ENCODE data around the gene PAM.
"Not testable (repeated sequence)": the region's sequence is repeated elsewhere in the genome, so short reads cannot be mapped to it uniquely, and the experiment has no call there.

The PAM gene

DNA sequence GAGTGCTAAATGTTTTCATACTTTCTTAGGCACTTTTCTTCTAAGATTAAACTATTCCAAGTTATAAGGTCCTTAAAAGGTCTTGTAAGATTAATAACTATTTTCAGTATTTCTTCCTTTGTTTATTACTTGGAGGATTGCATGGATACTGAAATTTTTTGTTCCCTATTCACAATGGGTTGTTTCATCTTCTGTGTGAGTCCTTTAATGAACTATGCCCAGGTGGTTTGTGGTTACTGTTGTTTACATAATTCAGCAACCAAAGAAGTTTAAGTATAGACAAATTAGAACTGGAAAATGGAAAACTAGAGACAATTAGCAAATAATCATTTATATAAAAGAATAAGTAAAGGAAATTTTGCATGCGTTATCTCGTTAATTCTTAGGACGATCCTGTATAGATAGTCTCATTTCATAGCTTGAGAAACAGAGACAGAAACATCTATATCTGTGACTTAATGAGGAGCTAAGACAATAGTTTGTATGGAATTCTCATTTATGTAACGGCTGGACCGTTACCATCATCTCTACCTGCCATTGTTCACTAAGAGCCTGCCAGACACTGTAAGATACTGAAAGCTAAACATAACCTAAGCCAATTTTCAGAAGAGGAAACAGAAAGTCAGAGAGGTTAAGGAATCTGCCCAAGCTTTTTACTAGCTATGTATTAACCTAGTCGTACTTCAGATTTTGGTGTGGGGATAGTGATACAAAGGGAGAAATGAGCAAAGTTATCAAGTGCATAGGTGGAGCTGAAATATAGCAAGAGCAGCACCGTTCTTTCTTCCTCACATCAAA lies 148.2 kb downstream of the PAM start:
- Mint-ChIP-seq H3K9me3 (no peaks in the 10 kb centered on the region), H3K4me1 (ENCODE audit: low read depth) (no peaks in the 10 kb centered on the region), H3K4me3 (no peak overlapping the region), H3K36me3 (ENCODE audit: low read depth) (no peaks in the 10 kb centered on the region), H3K27me3 (no peaks in the 10 kb centered on the region), H3K27ac (no peak overlapping the region)
- intact Hi-C loops (cut with micrococcal nuclease) = no loop called here

- no peak overlapping the region for H3K27ac Mint-ChIP-seq
These were observed 150.0 kb downstream of the PAM start for GRCh38 chr5:102905056-102905455.

DNA sequence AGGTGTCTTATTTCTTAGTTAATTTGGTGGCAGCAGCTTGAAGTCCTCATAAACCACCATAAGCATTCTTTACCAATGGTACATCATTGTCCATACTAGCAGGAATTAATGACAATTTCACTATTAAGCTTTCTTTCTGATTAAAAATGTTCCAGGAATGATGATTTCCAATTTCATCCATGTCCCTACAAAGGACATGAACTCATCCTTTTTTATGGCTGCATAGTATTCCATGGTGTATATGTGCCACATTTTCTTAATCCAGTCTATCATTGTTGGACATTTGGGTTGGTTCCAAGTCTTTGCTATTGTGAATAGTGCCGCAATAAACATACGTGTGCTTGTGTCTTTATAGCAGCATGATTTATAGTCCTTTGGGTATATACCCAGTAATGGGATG lies 152.0 kb downstream of the PAM start:
- H3K9me3 Mint-ChIP-seq; H3K27ac Mint-ChIP-seq; H3K36me3 Mint-ChIP-seq (ENCODE audit: low read depth); H3K4me3 Mint-ChIP-seq; H3K27me3 Mint-ChIP-seq; H3K4me1 Mint-ChIP-seq (ENCODE audit: low read depth); intact Hi-C loops (cut with micrococcal nuclease): not testable (repeated sequence)

More at GRCh38 chr5:102905056-102905455, 150.0 kb downstream of the PAM start:
- no peaks in the 10 kb centered on the region for H3K27me3 Mint-ChIP-seq
- intact Hi-C loops (cut with micrococcal nuclease) = no loop called here
- H3K4me3 Mint-ChIP-seq = no peak overlapping the region
- no peaks in the 10 kb centered on the region for H3K36me3 Mint-ChIP-seq (ENCODE audit: low read depth)
- no peaks in the 10 kb centered on the region for H3K9me3 Mint-ChIP-seq
- H3K4me1 Mint-ChIP-seq (ENCODE audit: low read depth) = no peaks in the 10 kb centered on the region

DNA sequence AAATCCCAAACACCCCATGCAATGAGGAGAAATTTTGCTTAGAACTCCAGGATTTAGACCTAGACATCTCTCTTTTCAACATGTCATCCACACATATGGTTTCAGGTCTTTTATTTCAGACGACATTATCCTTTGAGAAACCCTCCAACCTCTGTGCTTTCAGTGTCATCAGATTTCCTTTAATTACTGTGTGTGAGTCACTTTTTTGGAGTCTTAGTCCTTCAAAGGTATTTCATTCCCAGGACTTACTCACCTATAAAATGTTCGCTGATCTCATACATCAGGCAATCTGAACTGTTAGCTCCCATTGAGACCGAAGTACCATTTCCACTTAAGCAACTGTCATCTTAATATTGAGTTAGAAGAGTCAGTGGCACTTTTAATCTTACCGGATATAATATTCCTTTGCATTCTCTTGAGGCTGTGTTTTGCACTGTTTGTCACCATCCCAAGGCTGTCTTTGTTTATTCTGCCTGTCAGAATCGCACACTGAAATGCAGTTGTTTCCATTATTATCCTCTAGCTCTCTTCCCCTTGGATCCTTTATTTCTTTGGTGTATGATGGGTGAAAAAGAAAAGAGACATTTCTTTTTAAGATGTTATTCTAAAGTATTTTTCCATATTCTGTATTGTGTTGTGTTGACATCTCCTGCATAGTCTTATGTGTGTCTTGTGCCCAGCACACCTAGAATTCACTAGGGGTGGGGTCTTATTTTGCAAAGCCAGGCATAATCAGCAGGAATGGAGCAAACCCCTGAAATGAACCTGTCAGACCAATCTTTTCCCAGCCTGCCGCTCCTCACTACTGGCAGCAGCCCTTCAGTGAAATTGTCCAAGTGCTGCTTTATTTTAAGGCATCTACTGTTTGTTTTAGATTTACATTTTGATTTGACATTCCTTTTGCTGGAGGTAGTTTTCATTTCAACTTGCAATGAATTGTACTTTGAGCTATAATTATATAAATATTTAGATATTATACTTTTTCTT lies 155.4 kb downstream of the PAM start:
- Mint-ChIP-seq H3K4me3 (no peak overlapping the region), H3K27ac (no peak overlapping the region), H3K27me3 (no peaks in the 10 kb centered on the region), H3K9me3 (no peaks in the 10 kb centered on the region), H3K4me1 (ENCODE audit: low read depth) (no peaks in the 10 kb centered on the region), H3K36me3 (ENCODE audit: low read depth) (no peaks in the 10 kb centered on the region)
- intact Hi-C loops (cut with micrococcal nuclease) = no loop called here

DNA sequence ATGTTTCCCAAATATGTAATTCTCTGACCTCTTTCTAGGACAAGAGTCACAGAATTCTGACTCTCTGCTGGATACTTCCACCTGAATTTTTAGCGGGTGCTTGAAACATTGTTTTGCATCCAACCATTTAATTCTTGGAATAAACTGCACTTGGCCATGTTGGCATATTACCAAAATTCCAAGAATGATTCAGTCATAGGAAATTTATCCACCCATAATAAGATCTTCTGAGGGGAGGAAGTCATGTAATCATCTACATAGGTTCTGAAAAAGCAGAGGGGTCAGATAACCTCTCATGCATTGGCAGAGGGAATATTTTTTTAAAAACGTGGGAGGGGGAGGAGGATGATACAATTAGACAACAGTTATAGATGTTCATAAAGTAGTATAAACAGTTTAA lies 156.9 kb downstream of the PAM start:
- intact Hi-C loops (cut with micrococcal nuclease) = no loop called here
- H3K4me1 Mint-ChIP-seq (ENCODE audit: low read depth) = no peaks in the 10 kb centered on the region

DNA sequence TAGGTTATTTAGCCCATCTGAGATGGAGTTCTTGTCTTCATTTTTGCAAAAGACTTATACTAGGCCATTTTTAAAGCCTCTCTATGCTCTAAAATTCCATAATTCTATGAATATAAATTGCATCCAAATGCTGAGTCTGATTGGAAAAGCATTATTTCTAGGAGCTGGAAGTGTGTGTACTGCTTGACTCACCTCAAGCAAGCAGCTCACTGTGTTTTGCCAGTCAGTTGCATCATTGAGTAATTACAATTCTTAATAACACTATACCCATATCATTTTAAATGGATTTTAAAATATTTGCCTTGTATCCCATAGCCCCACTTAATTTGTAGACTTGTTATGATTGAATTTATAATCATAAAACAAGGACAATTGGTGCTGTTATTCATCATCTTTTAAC lies 161.0 kb downstream of the PAM start:
- Mint-ChIP-seq H3K27ac (no peak overlapping the region), H3K4me3 (no peak overlapping the region), H3K27me3 (no peaks in the 10 kb centered on the region), H3K36me3 (ENCODE audit: low read depth) (no peaks in the 10 kb centered on the region), H3K9me3 (no peaks in the 10 kb centered on the region), H3K4me1 (ENCODE audit: low read depth) (no peaks in the 10 kb centered on the region)
- intact Hi-C loops (cut with micrococcal nuclease) = loop anchor here (5.0 kb wide), 1 partner anchor 44 kb away; no protein-coding TSS in a partner anchor

More for the DNA sequence above, 156.9 kb downstream of the PAM start:
- H3K36me3 Mint-ChIP-seq (ENCODE audit: low read depth) = no peaks in the 10 kb centered on the region
- no peak overlapping the region for H3K27ac Mint-ChIP-seq
- no peaks in the 10 kb centered on the region for H3K9me3 Mint-ChIP-seq
- H3K27me3 Mint-ChIP-seq = no peaks in the 10 kb centered on the region
- no peak overlapping the region for H3K4me3 Mint-ChIP-seq

- Mint-ChIP-seq H3K27ac (no peak overlapping the region), H3K36me3 (ENCODE audit: low read depth) (no peaks in the 10 kb centered on the region)
These were observed 164.0 kb downstream of the PAM start for GRCh38 chr5:102918986-102919610.

DNA sequence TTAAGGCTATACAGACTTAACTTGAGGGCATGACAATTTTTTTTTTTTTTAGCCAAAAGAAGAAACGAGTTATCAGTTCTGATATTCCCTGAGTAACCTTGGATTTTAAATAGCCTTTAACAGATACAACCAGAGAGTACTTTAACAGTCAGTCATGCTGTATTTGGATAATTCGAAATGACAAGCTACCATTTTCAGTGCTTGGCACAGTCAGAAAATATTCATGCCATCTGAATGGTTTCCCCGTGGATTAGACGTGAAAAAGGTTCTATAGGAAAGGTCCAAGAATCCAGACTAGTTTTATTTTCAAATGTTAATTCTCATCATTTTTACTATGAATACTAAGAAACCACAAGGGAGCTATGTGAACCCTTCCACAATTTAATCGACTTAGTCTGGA lies 165.7 kb downstream of the PAM start:
- H3K27me3 Mint-ChIP-seq = no peaks in the 10 kb centered on the region
- no peaks in the 10 kb centered on the region for H3K9me3 Mint-ChIP-seq
- intact Hi-C loops (cut with micrococcal nuclease) = no loop called here
- H3K4me3 Mint-ChIP-seq = no peak overlapping the region
- no peaks in the 10 kb centered on the region for H3K4me1 Mint-ChIP-seq (ENCODE audit: low read depth)
- no peaks in the 10 kb centered on the region for H3K36me3 Mint-ChIP-seq (ENCODE audit: low read depth)
- no peak overlapping the region for H3K27ac Mint-ChIP-seq

More at GRCh38 chr5:102918986-102919610, 164.0 kb downstream of the PAM start:
- no peaks in the 10 kb centered on the region for H3K27me3 Mint-ChIP-seq
- intact Hi-C loops (cut with micrococcal nuclease) = loop anchor here (5.0 kb wide), 1 partner anchor 47 kb away; no protein-coding TSS in a partner anchor
- no peak overlapping the region for H3K4me3 Mint-ChIP-seq
- H3K4me1 Mint-ChIP-seq (ENCODE audit: low read depth) = no peaks in the 10 kb centered on the region
- no peaks in the 10 kb centered on the region for H3K9me3 Mint-ChIP-seq

GRCh38 chr5:102921341-102922044 lies 166.4 kb downstream of the PAM start:
- Mint-ChIP-seq H3K36me3 (ENCODE audit: low read depth) (no peaks in the 10 kb centered on the region), H3K4me1 (ENCODE audit: low read depth) (no peaks in the 10 kb centered on the region), H3K4me3 (no peak overlapping the region), H3K27me3 (no peaks in the 10 kb centered on the region), H3K27ac (no peak overlapping the region), H3K9me3 (no peaks in the 10 kb centered on the region)
- intact Hi-C loops (cut with micrococcal nuclease) = no loop called here

DNA sequence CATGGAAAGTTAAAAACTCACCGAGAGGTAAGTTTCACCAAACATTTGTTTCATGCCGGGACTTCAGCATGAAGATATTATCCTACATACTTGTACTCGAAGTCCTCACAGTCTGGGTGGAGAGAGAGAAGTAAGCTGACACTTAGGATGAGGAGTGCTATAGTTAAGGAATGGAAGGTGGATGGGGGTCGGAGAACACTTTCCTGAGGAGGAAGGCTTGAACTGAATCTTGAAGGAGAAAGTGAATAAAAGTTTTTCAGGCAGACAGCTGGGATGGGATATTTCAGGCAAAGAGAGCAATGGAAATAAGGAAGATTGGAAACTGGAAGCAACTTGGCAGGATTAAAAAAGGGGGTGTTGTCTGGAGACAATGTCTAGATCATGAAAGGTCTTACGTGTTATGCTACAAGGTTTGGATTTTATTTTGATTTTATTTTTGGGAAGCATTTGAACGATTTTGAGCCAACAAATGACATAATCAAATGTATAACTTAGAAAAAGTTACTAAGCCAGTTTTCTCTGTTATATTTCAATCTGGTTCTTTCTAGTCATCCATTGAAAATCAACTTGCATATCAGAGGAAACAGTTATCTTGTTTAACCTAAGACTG lies 167.1 kb downstream of the PAM start:
- no peaks in the 10 kb centered on the region for H3K36me3 Mint-ChIP-seq (ENCODE audit: low read depth)
- no peaks in the 10 kb centered on the region for H3K27me3 Mint-ChIP-seq
- no peaks in the 10 kb centered on the region for H3K9me3 Mint-ChIP-seq

DNA sequence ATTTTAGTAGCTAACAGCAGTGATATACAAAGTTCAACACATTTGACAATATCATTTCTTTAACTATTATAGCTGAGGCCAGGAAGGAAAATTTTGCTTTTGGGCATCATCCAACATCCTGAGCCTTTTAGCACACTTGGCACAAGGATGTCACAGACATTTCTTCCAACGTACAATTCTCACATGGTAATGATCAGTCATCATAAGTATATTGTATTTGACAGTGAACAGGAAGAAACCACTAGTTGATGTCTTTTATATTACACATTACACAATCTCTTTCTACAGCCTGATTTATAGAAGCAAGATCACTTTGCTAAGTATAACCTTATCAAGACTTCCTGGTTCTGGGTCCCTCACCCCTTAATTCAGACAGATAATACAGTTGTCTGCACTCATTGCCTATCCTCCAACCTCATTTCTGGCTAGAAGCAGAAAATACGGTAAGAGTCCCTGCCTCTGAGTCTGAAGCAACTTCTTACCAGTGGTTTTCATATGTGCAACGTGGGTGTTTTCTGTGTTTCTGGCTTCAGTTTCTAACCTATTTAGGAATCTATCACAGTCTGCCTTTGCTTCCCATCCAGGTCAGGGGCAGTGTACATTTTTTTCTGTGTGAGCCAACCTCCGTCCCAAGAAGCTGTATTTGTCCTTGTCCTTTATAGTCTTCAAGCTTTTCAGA lies 167.8 kb downstream of the PAM start:
- Mint-ChIP-seq H3K4me3 (no peak overlapping the region), H3K27ac (no peak overlapping the region), H3K9me3 (no peaks in the 10 kb centered on the region), H3K4me1 (ENCODE audit: low read depth) (no peaks in the 10 kb centered on the region), H3K27me3 (no peaks in the 10 kb centered on the region), H3K36me3 (ENCODE audit: low read depth) (no peaks in the 10 kb centered on the region)
- intact Hi-C loops (cut with micrococcal nuclease) = no loop called here

More for the DNA sequence above, 167.1 kb downstream of the PAM start:
- no peak overlapping the region for H3K4me3 Mint-ChIP-seq
- no peak overlapping the region for H3K27ac Mint-ChIP-seq
- intact Hi-C loops (cut with micrococcal nuclease) = no loop called here
- no peaks in the 10 kb centered on the region for H3K4me1 Mint-ChIP-seq (ENCODE audit: low read depth)

DNA sequence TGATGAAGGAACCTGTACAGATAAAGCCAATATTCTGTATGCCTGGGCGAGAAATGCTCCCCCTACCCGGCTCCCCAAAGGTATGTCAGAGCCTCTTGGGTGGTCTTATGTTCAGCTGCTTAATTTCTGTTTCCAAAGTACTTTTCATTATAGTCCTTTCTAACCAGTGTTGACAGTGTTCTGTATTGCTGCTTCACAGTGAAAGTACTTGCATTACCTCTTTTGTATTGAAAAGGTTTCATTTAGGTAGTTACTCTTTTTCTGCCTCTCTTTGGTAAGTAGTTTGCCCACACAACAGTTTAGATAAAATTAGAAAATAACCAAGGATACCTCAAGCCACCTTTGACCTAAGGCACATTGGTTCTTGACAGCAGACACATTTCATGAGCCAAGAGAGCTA lies 169.9 kb downstream of the PAM start:
- H3K9me3 Mint-ChIP-seq = no peaks in the 10 kb centered on the region
- intact Hi-C loops (cut with micrococcal nuclease) = no loop called here
- no peaks in the 10 kb centered on the region for H3K27me3 Mint-ChIP-seq

DNA sequence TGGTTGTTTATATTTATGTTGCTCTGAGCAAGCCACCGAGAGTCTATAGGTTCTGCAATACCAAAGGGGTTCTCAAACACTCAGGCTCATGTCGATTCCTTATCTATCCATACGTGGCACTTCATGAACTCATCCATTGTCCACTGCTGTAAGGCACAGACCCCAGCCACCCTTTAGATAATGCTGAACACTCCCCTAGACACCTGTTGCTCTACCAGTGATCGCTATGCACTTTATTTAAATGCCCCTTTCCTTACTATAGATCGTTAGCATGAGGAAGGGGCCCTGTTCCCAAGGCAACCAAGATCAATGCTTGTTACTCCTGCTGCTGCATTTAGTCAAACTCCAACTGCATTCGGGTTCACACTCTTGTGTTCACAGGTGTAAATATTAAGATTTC lies 171.9 kb downstream of the PAM start:
- no peak overlapping the region for H3K4me3 Mint-ChIP-seq
- intact Hi-C loops (cut with micrococcal nuclease) = no loop called here
- no peaks in the 10 kb centered on the region for H3K36me3 Mint-ChIP-seq (ENCODE audit: low read depth)
- H3K9me3 Mint-ChIP-seq = no peaks in the 10 kb centered on the region
- no peaks in the 10 kb centered on the region for H3K27me3 Mint-ChIP-seq
- H3K4me1 Mint-ChIP-seq (ENCODE audit: low read depth) = no peaks in the 10 kb centered on the region
- no peak overlapping the region for H3K27ac Mint-ChIP-seq

More for the DNA sequence above, 169.9 kb downstream of the PAM start:
- Mint-ChIP-seq H3K4me3 (no peak overlapping the region), H3K27ac (no peak overlapping the region), H3K4me1 (ENCODE audit: low read depth) (no peaks in the 10 kb centered on the region), H3K36me3 (ENCODE audit: low read depth) (no peaks in the 10 kb centered on the region)

All from dendritic cell treated with granulocyte-macrophage colony-stimulating factor and Interleukin-4, amounts not matched to agents 40 ng/mL and 50 ng/mL, for 4 days (primary cell).